Measurements from ENCODE around the gene SMG7. TPM values are rescaled to one million over a fixed set of nuclear protein-coding genes. Genes with fewer than 3 reads are reported as not detected.

SMG7 gene
- total RNA-seq, 1 donor from 2014 or later: 26.4 TPM

DNA sequence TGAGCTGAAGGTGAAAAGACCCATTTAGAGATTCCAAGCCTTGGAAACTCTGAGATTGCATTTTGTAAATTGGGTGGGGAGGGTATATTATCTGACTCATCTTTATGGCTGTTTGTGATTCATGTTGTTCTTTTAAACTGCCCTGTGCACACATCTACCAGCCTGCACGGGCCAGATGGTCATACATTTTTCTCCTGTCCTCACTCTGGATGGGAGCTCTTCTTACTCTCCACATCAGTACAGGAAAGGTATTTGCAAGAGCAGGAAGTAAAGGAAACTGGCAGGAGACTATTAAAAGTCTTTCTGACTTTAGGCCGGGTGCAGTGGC, 39.8 kb upstream of the SMG7 start:
- H3K9me3 ChIP-seq: no peaks in the 10 kb centered on the region
- H3K27ac ChIP-seq: no peak overlapping the region
- TF ChIP-seq, protein P1, sequence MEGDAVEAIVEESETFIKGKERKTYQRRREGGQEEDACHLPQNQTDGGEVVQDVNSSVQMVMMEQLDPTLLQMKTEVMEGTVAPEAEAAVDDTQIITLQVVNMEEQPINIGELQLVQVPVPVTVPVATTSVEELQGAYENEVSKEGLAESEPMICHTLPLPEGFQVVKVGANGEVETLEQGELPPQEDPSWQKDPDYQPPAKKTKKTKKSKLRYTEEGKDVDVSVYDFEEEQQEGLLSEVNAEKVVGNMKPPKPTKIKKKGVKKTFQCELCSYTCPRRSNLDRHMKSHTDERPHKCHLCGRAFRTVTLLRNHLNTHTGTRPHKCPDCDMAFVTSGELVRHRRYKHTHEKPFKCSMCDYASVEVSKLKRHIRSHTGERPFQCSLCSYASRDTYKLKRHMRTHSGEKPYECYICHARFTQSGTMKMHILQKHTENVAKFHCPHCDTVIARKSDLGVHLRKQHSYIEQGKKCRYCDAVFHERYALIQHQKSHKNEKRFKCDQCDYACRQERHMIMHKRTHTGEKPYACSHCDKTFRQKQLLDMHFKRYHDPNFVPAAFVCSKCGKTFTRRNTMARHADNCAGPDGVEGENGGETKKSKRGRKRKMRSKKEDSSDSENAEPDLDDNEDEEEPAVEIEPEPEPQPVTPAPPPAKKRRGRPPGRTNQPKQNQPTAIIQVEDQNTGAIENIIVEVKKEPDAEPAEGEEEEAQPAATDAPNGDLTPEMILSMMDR (IDR thresholded peaks at IDR 0.05): no peak
- intact Hi-C loops (cut with DNase I): no loop called here
- H3K36me3 ChIP-seq: no peaks in the 10 kb centered on the region
- no peaks in the 10 kb centered on the region for H3K27me3 ChIP-seq
- no peaks in the 10 kb centered on the region for H3K4me1 ChIP-seq
- DNase-seq (ENCODE audit: low spot score in 2 of 2): no peak
- H3K4me3 ChIP-seq: no peak overlapping the region

GRCh38 chr1:183433703-183434102, 38.6 kb upstream of the SMG7 start:
- Histone ChIP-seq H3K27ac (no peak overlapping the region), H3K4me1 (no peaks in the 10 kb centered on the region), H3K4me3 (no peak overlapping the region), H3K36me3 (no peaks in the 10 kb centered on the region), H3K9me3 (no peaks in the 10 kb centered on the region), H3K27me3 (no peaks in the 10 kb centered on the region)
- TF ChIP-seq, protein P1 (IDR thresholded peaks at IDR 0.05): no peak
- no peak for DNase-seq (ENCODE audit: low spot score in 2 of 2)
- intact Hi-C loops (cut with DNase I): no loop called here

- Histone ChIP-seq H3K4me1 (no peaks in the 10 kb centered on the region), H3K27ac (no peak overlapping the region), H3K4me3 (no peak overlapping the region), H3K36me3 (no peaks in the 10 kb centered on the region), H3K27me3 (no peaks in the 10 kb centered on the region), H3K9me3 (no peaks in the 10 kb centered on the region)
- TF ChIP-seq, protein P1 (IDR thresholded peaks at IDR 0.05): no peak
- DNase-seq (ENCODE audit: low spot score in 2 of 2): no peak
- intact Hi-C loops (cut with DNase I): no loop called here
Observed at GRCh38 chr1:183435497-183435896, 36.8 kb upstream of the SMG7 start.

DNA sequence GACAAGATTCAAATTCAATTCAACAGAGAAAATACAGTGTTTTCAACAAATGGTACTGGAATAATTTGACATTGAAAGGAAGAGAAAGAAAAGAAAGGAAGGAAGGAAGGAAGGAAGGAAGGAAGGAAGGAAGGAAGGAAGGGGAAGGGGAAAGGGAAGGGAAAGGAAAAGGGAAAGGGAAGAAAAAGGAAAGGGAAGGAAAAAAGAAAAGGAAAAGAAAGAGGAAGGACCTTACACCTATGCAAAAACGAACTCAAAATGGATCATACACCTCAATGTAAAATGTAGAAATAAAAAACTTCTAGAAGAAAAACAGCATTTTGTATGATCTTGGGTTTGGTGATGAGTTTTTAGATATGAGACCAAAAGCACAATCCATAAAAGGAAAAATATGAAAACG, 34.2 kb upstream of the SMG7 start:
- Histone ChIP-seq H3K36me3 (no peaks in the 10 kb centered on the region), H3K9me3 (no peaks in the 10 kb centered on the region), H3K27ac (no peak overlapping the region), H3K4me1 (no peaks in the 10 kb centered on the region), H3K27me3 (no peaks in the 10 kb centered on the region), H3K4me3 (no peak overlapping the region)
- DNase-seq (ENCODE audit: low spot score in 2 of 2): no peak
- intact Hi-C loops (cut with DNase I): no loop called here
- TF ChIP-seq, protein P1 (IDR thresholded peaks at IDR 0.05): no peak

DNA sequence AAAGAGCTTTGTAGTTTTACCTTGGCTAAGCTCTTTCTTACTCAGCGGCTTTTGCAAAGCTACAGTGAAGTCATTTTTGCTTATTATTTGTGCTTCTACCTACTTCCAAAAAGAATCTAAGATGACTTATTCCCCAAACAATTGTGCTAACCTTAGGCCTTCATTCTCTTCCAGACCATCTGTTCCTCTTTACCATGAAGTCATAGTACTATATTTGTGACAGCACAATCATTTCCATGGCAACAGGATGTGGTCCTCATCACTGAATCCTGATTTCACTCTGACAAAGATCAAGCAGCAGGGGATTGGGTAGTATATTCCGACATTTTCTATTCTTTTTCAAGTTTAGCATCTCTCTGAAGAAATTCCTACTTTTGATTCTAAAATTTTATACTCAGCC, 29.3 kb upstream of the SMG7 start:
- Histone ChIP-seq H3K27ac (no peak overlapping the region), H3K36me3 (no peaks in the 10 kb centered on the region), H3K27me3 (no peaks in the 10 kb centered on the region), H3K9me3 (no peaks in the 10 kb centered on the region), H3K4me3 (no peak overlapping the region), H3K4me1 (no peaks in the 10 kb centered on the region)
- intact Hi-C loops (cut with DNase I): loop anchor here (10.0 kb wide), 1 partner anchor 68 kb away; no protein-coding TSS in a partner anchor
- DNase-seq (ENCODE audit: low spot score in 2 of 2): no peak
- TF ChIP-seq, protein P1 (IDR thresholded peaks at IDR 0.05): no peak

DNA sequence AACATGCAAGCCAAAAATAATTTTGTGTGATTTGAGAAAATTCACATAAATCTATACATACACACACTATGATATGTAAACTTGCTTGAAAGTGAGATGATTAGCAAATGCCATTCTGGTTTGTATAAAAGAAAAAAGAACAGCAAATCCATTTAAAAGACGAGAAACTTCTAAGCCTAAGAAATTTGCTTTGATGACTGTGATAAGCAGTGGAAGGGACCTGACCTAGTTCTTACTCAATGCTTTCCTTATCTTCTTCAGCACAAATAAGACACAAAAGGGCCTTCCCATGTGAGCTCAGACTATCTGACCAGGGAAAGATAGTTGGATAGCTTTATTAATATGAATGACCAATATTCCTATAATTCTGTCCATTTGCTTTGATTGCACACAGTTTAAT, 28.8 kb upstream of the SMG7 start:
- Histone ChIP-seq H3K36me3 (no peaks in the 10 kb centered on the region), H3K27me3 (no peaks in the 10 kb centered on the region), H3K27ac (no peak overlapping the region), H3K4me3 (no peak overlapping the region), H3K4me1 (no peaks in the 10 kb centered on the region), H3K9me3 (no peaks in the 10 kb centered on the region)
- TF ChIP-seq, protein P1 (IDR thresholded peaks at IDR 0.05): no peak
- intact Hi-C loops (cut with DNase I): loop anchor here (10.0 kb wide), 1 partner anchor 69 kb away; no protein-coding TSS in a partner anchor
- DNase-seq (ENCODE audit: low spot score in 2 of 2): no peak

Measured in ascending aorta (tissue), 2 donors.